ENCODE data around the gene FSCN2.
A peak's percentile ranks its signal among the peaks of the same experiment; 100 is the strongest.
"Not testable (repeated sequence)": the region's sequence is repeated elsewhere in the genome, so short reads cannot be mapped to it uniquely, and the experiment has no call there.

The FSCN2 gene

DNA sequence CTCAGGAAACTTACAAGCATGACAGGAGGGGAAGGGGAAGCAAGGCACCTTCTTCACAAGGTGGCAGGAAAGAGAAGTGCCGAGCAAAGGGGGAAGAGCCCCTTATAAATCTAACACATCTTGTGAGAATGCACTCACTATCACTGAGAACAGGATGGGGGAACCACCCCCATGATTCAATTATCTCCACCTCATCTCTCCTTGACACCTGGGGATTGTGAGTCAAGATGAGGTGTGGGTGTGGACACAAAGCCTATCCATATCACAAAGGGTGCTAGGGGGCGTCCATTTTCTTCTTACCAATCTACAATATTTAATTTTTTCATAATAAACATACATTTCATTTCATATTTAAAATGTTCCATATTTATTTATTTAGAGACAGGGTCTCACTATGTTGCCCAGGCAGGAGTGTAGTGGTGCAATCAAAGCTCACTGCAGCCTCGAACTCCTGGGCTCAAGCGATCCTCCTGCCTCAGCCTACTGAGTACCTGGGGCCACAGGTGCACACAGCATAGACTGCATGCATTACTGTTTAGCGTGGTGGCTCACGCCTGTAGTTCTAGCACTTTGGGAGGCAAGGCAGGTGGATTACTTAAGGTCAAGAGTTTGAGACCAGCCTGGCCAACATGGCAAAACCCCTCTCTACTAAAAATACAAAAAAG is 50.5 kb downstream of the FSCN2 start:
- no peak for DNase-seq (ENCODE audit: low read depth, low spot score)

DNA sequence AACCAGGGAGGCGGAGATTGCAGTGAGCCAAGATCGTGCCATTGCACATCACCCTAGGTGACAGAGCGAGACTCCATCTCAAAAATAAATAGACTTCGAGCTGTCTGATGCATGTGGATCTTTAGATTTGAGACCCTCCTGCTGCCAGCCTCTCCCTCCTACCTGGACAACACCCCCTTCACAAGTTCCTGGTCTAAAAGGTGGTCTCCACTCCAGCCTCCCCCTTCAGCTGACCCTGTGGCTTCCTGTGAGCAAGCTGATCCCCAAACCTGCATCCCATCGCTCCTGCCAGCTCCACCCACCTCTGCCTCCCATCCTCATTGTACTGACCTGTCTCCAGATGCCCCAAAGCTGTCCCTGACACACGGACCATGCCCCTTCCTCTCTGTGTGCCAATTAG is 51.1 kb downstream of the FSCN2 start:
- DNase-seq (ENCODE audit: low read depth, low spot score) = no peak

DNA sequence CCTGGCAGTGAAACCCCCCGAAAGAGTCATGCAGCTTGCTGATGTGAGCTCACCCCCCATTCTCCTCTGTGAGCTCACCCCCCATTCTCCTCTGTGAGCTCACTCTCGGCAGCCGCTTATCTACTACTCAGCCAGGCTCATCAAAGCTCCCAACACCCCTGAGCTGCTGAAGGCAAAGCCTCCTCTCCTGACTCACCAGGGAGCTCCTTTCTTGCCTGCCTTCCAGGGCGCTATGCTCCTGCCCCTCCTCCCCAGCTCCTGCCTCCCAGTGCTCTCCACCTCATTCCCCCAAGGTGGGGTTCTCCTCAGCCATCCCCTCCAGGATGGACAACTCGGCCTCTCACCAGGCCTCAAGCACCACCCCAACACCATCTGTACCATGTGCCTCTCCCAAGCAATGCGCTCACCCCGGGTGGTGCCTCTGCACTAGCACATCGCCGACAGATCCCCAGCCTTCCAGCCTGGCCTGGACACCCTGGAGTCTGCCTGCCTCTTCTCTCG is 51.7 kb downstream of the FSCN2 start:
- peak; percentile 39 for DNase-seq (ENCODE audit: low read depth, low spot score)

DNA sequence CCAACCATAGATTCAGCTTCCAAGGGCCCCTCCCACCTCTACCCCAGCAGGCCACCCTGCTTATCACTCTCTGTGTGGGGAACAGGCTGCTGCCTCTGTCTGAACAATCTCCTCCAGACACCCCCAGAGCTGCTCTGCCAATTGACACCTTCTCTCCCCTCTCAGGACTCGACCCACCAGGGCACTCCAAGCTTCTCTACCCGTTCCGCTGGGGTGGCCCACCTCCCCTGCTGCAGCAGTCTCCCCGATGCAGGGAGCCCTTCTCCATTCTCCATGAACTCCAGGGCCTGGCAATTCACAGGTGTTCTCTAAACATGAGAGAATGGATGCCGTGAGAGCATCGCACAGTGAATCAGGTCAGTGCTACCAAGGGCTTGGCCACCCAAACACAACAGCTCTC is 52.3 kb downstream of the FSCN2 start:
- no peak for DNase-seq (ENCODE audit: low read depth, low spot score)

DNA sequence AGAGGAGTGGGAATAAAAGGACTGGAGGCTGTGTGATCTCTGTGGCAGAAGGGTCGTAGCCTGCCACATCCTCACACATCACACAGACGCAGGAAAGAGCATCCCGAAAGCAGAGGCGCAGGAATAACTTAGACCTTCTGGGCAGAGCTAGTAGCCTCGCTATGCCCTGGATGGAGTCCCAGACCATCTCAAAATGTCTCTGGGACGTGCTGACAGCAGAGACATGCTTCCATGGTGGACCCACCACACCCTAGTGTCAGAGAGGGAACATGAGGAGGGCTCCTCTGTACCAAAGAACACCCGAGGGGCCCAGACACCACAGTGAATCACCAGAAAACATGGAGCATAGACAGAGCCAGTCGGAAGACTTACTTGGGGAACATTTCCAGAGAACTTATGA is 53.6 kb downstream of the FSCN2 start:
- DNase-seq (ENCODE audit: low read depth, low spot score) = no peak

DNA sequence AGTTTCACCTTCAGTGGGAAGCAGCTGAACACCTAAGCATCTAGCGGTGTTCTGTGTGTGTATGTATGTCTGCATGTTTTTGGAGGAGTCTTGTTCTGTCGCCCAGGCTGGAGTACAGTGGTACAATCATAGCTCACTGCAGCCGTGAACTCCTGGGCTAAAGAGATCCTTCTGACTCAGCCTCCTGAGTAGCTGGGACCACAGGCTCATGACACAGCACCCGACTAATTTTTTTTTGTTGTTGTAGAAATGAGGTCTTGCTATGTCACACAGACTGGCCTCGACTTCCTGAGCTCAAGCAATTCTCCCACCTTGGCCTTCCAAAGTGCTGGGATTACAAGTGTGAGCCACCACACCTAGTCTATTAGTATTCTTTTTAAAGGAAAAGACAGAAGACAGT is 54.2 kb downstream of the FSCN2 start:
- no peak for DNase-seq (ENCODE audit: low read depth, low spot score)

DNA sequence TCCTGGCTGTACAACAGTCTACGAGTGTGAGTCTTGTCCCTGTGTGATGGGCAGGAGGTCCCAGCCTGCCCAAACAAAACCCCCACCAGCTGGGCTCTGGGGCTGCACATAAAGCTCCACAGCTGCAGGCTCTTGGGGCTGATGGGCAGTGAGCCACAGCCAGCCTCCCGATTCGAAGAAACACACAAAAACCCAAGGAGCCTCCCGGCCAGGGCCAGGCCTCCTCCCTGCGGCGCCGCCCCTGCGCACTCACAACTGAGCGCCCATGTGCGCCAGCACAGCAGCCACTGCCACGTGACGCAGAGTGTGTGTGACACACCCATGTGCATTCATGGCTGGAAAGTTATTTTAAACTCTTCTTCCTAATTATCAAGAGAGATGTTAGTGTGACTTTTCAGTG is 54.6 kb downstream of the FSCN2 start:
- DNase-seq (ENCODE audit: low read depth, low spot score) = no peak

DNA sequence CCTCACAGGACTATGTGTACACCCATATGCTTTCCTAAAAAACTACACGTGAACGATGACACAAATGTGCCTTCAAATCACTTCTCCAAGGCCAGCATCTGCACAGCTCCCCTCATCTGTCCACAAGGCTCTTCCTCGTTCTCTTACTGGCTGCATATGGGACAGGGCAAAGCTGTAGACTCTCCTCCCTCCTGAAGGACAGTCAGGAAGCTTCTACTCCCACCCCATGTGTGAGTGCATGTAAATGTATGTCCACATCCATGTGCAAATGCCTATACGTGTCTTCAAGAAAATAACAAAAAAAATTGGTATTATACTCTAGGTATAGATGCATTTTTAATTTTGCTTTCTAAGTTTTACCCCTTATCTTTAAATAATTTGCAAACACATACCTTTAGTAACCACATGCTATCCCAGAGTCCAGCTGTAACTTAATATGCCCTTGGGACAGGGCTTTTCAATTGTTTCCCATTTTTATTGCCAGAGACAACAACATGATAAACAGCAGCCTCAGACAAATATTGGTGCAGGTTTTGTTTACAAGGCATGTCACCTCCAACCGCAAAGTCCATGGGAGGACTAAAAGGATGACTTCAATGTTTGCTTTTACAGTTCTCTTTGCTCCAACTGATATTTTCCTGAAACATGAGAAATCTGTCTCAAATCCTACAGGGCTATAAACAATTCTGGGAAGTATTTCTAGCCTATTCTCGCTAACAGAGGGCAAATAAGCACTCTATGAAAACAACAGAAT is 55.6 kb downstream of the FSCN2 start:
- DNase-seq (ENCODE audit: low read depth, low spot score) = no peak

DNA sequence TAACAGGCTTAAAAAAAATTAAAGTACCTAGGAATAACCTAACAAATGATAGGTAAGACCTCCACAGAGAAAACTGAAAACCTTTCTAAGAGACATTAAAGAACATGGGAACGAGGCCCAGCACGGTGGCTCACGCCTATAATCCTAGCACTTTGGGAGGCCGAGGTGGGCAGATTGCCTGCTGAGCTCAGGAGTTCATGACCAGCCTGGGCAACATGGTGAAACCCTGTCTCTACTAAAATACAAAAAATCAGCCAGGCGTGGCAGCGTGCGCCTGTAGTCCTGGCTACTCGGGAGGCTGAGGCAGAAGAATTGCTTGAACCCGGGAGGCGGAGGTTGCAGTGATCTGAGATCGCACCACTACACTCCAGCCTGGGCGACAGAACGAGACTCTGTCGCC is 56.6 kb downstream of the FSCN2 start:
- not testable (repeated sequence) for DNase-seq (ENCODE audit: low read depth, low spot score)

DNA sequence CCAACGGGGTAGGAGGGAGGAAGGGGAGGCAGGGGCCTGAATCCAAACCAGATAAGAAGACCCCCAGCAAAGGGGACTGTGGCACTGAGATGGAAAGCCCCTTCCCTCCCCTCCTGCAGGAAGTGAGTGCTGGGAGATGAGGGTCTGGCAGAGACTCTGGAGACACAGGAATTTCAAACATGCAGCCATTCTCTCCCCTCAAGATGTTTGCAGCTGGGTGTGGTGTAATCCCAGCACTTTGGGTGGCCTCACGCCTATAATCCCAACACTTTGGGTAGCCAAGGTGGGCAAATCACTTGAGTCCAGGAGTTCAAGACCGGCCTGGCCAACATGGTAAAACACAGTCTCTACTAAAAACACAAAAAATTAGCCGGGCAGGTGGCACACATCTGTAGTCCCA is 57.9 kb downstream of the FSCN2 start:
- peak; percentile 46 for DNase-seq (ENCODE audit: low read depth, low spot score)
